NCI-H1436 treated with DMSO at 0.1 percent for 48 hours (cell line): Measurements from ENCODE around the gene CAVIN1.
"Not testable (repeated sequence)": the region's sequence is repeated elsewhere in the genome, so short reads cannot be mapped to it uniquely, and the experiment has no call there.

Source experiments
- DNase-seq: peaks from one replicate; lab custom pipeline; 2025; lab: John Stamatoyannopoulos, UW

CAVIN1 gene

DNA sequence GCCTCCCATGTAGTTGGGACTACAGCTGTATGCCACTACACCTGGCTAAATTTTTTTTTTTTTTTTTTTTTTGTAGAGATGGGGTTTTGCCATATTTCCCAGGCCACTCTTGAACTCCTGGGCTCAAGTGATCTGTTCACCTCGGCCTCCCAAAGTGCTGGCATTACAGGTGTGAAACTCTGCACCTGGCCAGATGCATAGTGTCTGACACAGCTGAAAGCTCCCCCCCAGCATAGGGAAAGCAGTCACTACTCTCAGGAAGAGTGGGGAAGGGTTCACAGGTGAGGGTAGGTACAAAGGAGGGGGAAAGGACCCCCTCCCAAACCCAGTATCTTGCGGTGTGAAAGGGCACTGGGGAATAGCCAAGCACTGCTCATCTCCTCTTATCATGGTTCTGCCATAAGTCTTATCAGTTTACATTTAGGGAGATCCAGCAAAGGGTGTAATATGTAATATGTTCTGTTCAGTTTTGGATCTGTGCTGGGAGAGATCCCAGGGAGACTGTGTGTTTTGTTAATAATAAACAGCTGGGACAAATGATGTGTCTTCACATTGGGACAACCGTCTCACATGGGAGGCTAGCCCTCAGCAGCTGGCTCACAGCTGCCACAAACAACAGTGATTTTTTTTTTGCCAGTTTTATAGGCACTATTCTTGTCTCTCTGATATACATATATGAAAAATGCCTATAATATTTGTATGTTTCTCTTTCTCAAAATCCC lies 6.8 kb upstream of the CAVIN1 start:
- no peak for DNase-seq

- no peak for DNase-seq
These were observed 5.3 kb upstream of the CAVIN1 start for GRCh38 chr17:42428141-42428944.

- DNase-seq, result no peak
These were observed 2.0 kb upstream of the CAVIN1 start for GRCh38 chr17:42424991-42425610.

DNA sequence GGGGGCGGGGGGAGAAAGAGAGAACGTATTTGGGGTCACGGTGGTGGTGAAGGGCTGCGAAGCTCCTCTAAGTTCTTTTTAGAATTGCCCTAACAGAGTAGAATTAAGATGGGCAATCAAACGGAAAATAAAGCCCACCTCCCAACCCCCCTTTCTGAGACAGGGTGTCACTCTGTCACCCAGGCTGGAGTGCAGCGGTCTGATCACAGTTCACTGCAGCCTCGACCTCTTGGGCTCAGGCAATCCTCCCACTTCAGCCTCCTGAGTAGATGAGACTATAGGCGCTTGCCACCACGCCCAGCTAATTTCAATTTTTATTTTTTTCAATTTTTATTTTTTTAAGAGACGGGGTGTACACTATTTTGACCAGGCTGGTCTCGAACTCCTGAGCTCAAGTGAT lies 710 bp upstream of the CAVIN1 start:
- DNase-seq, result no peak

DNA sequence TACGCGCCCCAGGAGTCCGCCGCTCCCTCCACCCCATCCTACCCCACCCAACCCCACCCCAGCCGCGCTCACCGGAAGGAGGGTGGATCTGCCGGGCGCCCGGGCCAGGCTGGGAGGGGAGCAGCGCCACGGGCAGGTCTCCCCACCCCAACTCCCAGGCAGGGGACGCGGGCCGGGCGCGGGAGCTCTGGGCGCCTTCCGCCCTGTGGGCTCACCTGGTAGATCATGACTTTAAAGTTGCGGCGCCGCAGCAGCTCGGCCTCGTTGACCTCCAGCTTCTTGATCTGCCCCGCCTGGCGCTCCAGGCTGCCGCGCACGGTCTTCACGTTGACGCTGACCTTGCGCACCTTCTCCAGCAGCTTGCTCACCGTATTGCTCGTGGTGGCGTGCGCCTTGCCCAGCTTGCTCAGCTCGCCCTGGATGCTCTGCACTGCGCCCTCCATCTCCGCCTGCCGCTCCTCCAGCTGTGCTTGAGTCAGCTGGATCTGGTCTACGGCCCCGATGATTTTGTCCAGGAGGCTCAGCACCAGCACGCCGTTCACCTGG lies 571 bp downstream of the CAVIN1 start:
- no peak for DNase-seq

DNA sequence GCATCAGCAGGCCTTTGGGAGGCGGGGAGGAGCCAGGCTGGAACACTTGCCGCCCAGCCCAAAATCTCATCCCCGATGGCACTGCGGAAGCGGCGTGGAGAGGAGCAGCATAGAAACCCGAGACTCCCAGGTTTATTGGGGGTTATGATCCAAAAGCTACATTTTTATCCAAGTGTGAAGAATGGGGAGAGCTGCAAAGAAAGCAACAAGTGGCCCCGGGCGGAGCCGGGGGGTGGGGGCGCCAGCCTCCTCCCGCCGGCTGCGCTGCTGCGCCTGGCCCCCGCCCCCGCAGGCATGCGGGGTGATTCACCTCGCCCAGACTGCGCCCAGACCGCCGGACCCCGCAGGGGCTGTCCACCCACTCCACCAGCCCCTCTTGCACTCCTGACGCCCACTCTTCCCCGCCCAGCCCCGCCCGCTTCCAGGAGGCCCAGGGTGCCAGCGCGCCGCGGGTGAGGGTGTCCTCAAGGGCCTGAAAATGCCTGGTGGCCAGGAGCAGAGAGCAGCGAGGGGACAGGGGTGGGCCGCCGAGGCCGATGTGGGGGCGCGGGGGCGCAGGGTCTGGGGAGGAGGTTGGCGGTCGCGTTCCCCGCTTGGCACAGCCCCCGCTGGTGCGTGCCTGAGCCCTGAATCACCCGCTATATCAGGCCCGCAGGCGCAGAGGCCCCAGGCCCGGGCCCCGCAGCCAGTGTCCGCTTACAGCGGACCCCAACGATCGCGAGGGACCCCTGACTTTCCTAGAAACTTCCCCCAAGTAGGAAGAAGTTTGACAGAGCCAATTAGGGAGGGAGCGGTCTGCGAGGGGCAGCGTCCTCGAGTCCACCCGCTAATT lies 1.3 kb downstream of the CAVIN1 start:
- DNase-seq, result no peak

DNA sequence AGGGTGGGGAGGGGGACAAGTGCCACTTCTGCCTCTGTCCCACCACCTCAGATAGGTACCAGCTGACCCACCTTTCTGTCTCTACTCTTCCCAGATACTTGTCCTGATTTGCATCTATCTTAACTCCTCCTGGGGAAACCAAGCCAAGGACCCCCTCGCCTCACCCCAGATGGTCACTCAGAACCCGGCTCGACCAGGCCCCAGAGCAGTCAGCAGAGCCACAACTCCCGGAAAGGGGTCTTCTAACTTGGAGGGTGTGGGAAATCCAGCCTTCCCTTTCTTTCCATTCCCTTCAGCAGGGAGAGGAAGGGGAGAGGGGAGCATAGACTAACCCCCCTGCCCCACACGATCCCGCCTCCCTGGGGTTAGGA lies 1.9 kb downstream of the CAVIN1 start:
- no peak for DNase-seq

DNA sequence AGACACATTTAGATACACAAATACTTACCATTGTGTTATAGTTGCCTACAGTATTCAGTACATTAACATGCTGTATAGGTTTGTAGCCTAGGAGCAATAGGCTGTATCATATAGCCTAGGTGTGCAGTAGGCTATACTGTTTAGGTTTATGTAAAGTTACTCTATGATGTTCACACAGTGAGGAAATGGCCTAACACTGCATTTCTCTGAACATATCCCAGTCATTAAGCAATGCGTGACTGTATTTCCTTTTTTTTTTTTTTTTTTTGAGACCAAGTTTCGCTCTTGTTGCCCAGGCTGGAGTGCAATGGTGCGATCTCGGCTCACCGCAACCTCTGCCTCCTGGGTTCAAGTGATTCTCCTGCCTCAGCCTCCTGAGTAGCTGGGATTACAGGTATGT lies 5.1 kb downstream of the CAVIN1 start:
- DNase-seq, result not testable (repeated sequence)

GRCh38 chr17:42414704-42415409 lies 8.2 kb downstream of the CAVIN1 start:
- DNase-seq, result no peak

GRCh38 chr17:42413464-42414040 lies 9.5 kb downstream of the CAVIN1 start:
- no peak for DNase-seq

DNA sequence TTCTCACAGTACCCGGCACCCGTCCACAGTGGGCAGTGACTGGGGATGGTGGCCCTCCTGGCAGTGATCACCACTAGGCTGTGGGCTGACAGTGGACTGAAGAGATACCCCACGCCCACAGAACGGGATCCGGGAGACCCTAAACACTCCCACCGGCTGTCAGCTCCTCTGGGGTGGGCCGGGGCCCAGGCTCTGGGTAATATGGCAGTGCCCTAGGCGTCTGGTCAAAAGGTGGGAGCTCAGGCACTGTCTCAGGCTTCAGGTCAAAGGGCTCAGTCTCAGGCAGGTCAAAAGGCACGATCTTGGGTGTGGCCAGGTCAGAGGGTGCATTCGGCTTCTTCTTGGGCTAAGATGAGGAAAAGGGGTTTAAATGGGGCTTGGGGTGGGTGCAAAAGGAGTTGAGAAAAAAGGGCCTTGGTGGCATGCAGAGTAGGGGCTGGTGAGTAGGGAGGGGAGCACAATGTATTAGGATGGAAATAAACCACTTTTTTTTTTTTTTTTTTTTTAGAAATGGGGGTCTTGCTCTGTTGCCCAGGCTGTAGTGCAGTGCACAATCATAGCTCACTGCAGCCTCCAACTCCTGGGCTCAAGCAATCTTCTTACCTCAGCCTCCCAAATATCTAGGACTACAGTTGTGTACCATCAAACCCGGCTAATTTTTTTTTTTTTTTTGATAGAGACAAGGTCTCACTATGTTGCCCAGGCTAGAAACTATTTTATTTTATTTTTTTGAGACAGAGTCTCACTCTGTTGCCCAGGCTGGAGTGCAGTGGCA lies 11.0 kb downstream of the CAVIN1 start:
- DNase-seq, result no peak

- no peak for DNase-seq
These were observed 11.7 kb downstream of the CAVIN1 start for GRCh38 chr17:42411361-42411760.

DNA sequence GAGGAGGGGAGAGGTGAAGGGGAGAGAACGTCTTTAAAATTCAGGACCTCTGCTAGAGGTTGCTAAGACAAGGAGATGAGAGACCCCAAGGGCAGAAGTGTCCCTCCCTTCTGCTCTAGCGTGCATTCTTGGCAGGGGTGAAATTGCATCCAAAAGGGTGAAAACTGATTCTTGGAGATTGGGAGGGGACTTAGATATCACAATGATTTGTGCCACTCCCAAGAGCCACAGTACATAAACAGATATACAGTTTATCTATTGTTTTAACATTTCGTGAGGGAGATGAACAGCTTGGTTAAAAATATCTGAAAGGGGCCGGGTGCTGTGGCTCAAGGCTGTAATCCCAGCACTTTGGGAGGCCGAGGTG lies 12.8 kb downstream of the CAVIN1 start:
- no peak for DNase-seq

GRCh38 chr17:42409523-42410318 lies 13.3 kb downstream of the CAVIN1 start:
- DNase-seq, result no peak

DNA sequence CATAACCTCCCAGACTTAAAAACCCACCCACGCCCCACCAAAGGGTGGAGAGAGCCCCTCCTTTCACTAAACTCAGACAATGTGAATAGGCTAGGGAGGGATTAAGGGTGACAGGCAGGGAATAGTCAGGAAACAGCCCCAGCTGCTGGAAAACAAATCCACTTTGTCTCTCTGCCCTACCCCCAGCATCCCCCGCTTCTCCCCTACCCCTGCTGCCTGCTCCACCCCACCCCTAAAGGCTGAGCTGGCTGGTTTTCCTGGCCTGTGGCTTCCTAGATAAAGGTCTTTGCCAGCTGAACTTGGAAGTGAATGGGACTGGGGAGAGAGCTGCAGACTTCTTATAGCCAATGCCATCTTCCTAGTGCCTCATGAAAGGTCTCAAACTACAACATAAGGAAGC lies 15.0 kb downstream of the CAVIN1 start:
- DNase-seq, result no peak

DNA sequence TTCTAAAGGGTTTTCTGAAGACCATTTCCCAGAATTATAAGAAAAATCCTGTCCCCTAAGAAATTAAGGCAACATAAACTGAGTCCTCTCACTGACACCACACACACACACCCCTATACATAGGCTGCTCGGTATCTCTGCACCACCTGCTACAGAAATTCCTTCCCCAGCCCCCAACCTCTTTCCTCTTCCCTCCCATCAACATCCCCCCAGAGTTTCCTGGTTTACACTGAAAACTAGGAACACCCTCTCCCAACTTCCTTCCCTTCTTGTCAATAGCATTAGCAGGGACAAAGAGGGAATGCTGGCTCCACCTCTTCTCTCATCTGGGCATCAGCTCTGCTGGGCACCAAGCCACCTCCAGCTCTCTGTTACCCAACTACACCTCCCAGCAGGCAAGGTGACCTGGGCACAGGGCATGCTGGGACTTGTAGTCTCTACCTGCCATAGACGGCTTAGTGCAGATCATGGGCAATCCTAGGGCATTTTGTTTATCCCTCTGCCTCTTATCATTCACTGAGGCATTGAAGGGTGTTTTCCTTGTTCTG lies 15.7 kb downstream of the CAVIN1 start:
- peak; percentile 64 for DNase-seq

GRCh38 chr17:42406615-42407288 lies 16.3 kb downstream of the CAVIN1 start:
- no peak for DNase-seq

DNA sequence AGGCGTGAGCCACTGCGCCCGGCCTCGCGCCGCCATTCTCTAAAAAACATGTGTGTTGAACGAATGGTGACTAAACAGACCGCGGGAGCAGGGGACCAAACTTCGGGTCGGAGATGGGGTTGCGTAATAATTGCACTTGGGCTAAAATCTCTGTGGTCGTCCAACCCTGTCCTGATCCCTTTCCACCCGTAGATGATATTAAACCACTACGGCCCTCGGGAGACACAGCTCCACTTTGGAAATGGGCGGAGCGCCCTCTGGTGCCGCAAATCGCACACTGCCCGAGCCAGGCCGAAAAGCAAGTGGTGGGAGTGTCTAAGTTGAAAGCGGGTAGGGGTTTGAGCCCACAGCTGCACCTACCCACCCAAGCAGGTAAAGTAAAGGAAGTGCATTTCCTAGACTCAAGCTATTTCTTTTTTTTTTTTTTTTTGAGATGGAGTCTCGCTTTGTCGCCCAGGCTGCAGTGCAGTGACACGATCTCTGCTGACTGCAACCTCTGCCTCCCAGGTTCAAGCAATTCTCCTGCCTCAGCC lies 17.0 kb downstream of the CAVIN1 start:
- no peak for DNase-seq
